Calu3 (cell line): ENCODE data around the gene NBAS. TPM values are rescaled to one million over a fixed set of nuclear protein-coding genes. Genes with fewer than 3 reads are reported as not detected.

Source experiments
- BruUV-seq: library from RNA; stranded (reverse); fragments of 400-500 nt; replicated peaks from 2 replicates; lab custom pipeline; 2021; lab: Mats Ljungman, UMichigan
- CTCF ChIA-PET: fragments of 300-600 bp; sonication (Branson Sonifier 250); formaldehyde crosslinking; loops from one replicate; lab custom pipeline; 2022; ENCODE audit warnings: antibody characterized with exemption; lab: Charles Lee
- DNase-seq: peaks from one replicate; pipeline ENCODE4 v3.0.0; 2022
- H3K27ac Mint-ChIP-seq: one replicate; pipeline ENCODE4 v1.8.0; 2022; ENCODE audit warnings: mixed read lengths; ENCODE audit not compliant: unreplicated experiment
- H3K27me3 Mint-ChIP-seq: one replicate; pipeline ENCODE4 v1.8.0; 2022; ENCODE audit warnings: mixed read lengths; ENCODE audit not compliant: unreplicated experiment
- H3K36me3 Mint-ChIP-seq: one replicate; pipeline ENCODE4 v1.8.0; 2022; ENCODE audit warnings: mild to moderate bottlenecking, moderate library complexity, mixed read lengths; ENCODE audit not compliant: insufficient read depth, unreplicated experiment
- H3K4me1 Mint-ChIP-seq: one replicate; pipeline ENCODE4 v1.8.0; 2022; ENCODE audit warnings: mild to moderate bottlenecking, low read depth, mixed read lengths; ENCODE audit not compliant: unreplicated experiment
- H3K4me3 Mint-ChIP-seq: one replicate; pipeline ENCODE4 v1.8.0; 2022; ENCODE audit warnings: mild to moderate bottlenecking, low read depth, moderate library complexity, mixed read lengths; ENCODE audit not compliant: unreplicated experiment
- H3K9me3 Mint-ChIP-seq: one replicate; pipeline ENCODE4 v1.8.0; 2022; ENCODE audit warnings: low read depth, mixed read lengths; ENCODE audit not compliant: unreplicated experiment
- intact Hi-C: fragments of 100-400 bp; cut with micrococcal nuclease; formaldehyde crosslinking; loops from one replicate; pipeline ENCODE4 v1.10.0; 2022; ENCODE audit not compliant: unreplicated experiment
- total RNA-seq: library from RNA; stranded (reverse); gene quantifications from 2 replicates; pipeline ENCODE4 v1.2.3, GENCODE V29; 2022
- TF ChIP-seq, protein P1 (sequence below): fragments of 200-600 bp; IDR thresholded peaks from one replicate; pipeline ENCODE4 v1.8.0; 2022; ENCODE audit warnings: antibody characterized with exemption; ENCODE audit not compliant: unreplicated experiment

NBAS gene
- total RNA-seq, 1 experiment from 2014 or later = 30.4 TPM

DNA sequence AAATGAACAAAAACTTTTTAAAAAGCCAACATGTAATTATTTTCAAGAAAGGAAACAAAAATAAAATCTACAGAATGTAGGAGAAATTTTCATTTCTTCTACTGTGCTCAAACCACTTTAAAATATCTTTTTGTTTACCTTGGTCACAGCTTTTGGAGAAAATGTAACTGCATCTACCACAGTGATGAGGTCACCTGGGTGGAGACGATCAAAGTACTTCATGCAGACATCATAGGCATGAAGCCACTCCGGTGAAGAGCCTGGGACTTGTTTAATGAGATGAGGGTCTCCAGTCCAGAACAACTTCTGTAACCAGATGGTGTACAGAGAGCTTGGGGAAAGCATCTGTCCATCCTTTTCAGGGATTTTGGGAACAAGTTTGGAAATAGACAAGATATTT, 285.8 kb downstream of the NBAS start:
- CTCF ChIA-PET = no interaction called here
- no TSS peak for BruUV-seq
- intact Hi-C loops = no loop called here
- TF ChIP-seq, protein P1, sequence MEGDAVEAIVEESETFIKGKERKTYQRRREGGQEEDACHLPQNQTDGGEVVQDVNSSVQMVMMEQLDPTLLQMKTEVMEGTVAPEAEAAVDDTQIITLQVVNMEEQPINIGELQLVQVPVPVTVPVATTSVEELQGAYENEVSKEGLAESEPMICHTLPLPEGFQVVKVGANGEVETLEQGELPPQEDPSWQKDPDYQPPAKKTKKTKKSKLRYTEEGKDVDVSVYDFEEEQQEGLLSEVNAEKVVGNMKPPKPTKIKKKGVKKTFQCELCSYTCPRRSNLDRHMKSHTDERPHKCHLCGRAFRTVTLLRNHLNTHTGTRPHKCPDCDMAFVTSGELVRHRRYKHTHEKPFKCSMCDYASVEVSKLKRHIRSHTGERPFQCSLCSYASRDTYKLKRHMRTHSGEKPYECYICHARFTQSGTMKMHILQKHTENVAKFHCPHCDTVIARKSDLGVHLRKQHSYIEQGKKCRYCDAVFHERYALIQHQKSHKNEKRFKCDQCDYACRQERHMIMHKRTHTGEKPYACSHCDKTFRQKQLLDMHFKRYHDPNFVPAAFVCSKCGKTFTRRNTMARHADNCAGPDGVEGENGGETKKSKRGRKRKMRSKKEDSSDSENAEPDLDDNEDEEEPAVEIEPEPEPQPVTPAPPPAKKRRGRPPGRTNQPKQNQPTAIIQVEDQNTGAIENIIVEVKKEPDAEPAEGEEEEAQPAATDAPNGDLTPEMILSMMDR = no peak
- no peak overlapping the region for H3K4me3 Mint-ChIP-seq
- no peak for DNase-seq
- no peak overlapping the region for H3K27ac Mint-ChIP-seq
- no peaks in the 10 kb centered on the region for H3K27me3 Mint-ChIP-seq
- peaks cover 6% of the 10 kb centered on the region for H3K36me3 Mint-ChIP-seq
- no peaks in the 10 kb centered on the region for H3K4me1 Mint-ChIP-seq
- H3K9me3 Mint-ChIP-seq = no peaks in the 10 kb centered on the region

GRCh38 chr2:15273452-15273851, 287.7 kb downstream of the NBAS start:
- TF ChIP-seq, protein P1 = no peak
- H3K4me3 Mint-ChIP-seq = no peak overlapping the region
- no peaks in the 10 kb centered on the region for H3K4me1 Mint-ChIP-seq
- DNase-seq = no peak
- intact Hi-C loops = no loop called here
- H3K27ac Mint-ChIP-seq = no peak overlapping the region
- BruUV-seq = no TSS peak
- no peaks in the 10 kb centered on the region for H3K9me3 Mint-ChIP-seq
- H3K36me3 Mint-ChIP-seq = peaks cover 6% of the 10 kb centered on the region
- CTCF ChIA-PET = no interaction called here
- no peaks in the 10 kb centered on the region for H3K27me3 Mint-ChIP-seq

DNA sequence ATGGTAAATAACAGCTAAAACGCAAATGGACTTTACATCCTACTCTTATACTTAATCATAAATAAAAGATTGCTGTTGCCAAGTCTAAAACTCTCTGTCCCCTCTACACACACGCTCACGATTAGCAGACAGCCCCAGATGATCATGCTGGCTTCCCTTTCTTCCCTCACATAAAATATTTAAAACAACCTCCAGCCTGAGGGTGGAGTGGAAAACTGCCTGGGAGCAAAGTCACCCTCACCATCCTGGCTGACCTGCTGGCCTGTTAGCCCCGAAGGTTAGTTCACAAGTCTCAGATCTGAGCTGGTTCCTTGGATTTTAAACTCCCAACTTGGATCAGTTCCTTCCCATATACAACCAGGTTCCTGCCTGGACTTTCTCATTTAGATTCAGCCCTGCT, 288.2 kb downstream of the NBAS start:
- Mint-ChIP-seq H3K36me3 (peaks cover 6% of the 10 kb centered on the region), H3K27me3 (no peaks in the 10 kb centered on the region), H3K27ac (no peak overlapping the region), H3K9me3 (no peaks in the 10 kb centered on the region), H3K4me3 (no peak overlapping the region), H3K4me1 (no peaks in the 10 kb centered on the region)
- TF ChIP-seq, protein P1 = no peak
- BruUV-seq = no TSS peak
- CTCF ChIA-PET = no interaction called here
- DNase-seq = no peak
- intact Hi-C loops = no loop called here

- no peak for DNase-seq
- H3K4me3 Mint-ChIP-seq = no peak overlapping the region
- H3K27ac Mint-ChIP-seq = no peak overlapping the region
- no peaks in the 10 kb centered on the region for H3K27me3 Mint-ChIP-seq
- intact Hi-C loops = no loop called here
- no peaks in the 10 kb centered on the region for H3K9me3 Mint-ChIP-seq
- H3K4me1 Mint-ChIP-seq = no peaks in the 10 kb centered on the region
- CTCF ChIA-PET = no interaction called here
- H3K36me3 Mint-ChIP-seq = peaks cover 6% of the 10 kb centered on the region
- TF ChIP-seq, protein P1 = no peak
- BruUV-seq = no TSS peak
Observed at GRCh38 chr2:15271941-15272542, 289.1 kb downstream of the NBAS start.
